HepG2 (cell line): ENCODE results near the gene DNAJB2. TPM values are rescaled to one million over a fixed set of nuclear protein-coding genes. Genes with fewer than 3 reads are reported as not detected.
A peak's percentile ranks its signal among the peaks of the same experiment; 100 is the strongest.

Source experiments
- ATAC-seq: fragments of 200-7000 bp; cut with Tn5 transposase; 3 replicates; pipeline ENCODE4 v1.9.1; 2020; ENCODE audit warnings: mild to moderate bottlenecking, moderate library complexity
- BruUV-seq: library from RNA; stranded (reverse); fragments of 400-500 nt; replicated peaks from 2 replicates; lab custom pipeline; 2021; lab: Mats Ljungman, UMichigan
- CTCF ChIA-PET: fragments of 300-600 bp; formaldehyde crosslinking; extraction: SDS; loops from one replicate; lab custom pipeline; 2021; ENCODE audit warnings: low total read pairs, inconsistent platforms, low intra/inter-chr PET ratio; lab: Yijun Ruan, JAX
- POLR2A ChIA-PET: fragments of 350-600 bp; sonication (Branson Sonifier 250); formaldehyde crosslinking; loops from one replicate; lab custom pipeline; 2020; ENCODE audit warnings: antibody characterized with exemption, inconsistent platforms; lab: Yijun Ruan, JAX
- DNase-seq: peaks from one replicate; pipeline ENCODE4 v3.0.0-alpha.2; 2015; ENCODE audit warnings: low spot score
- FAIRE-seq: peaks from 3 replicates; lab custom pipeline; 2011; peaks lifted over from hg19 to GRCh38; lab: Jason Lieb, UNC
- H2AFZ ChIP-seq: one replicate; pipeline ENCODE4 v1.6.1; 2011; ENCODE audit warnings: low read length, inconsistent platforms
- H3K27ac ChIP-seq: fragments of 300-600 bp; 3 replicates; pipeline ENCODE4 v1.8.0; 2011; ENCODE audit warnings: mixed run types, mild to moderate bottlenecking, mixed read lengths, low read length, inconsistent platforms; ENCODE audit not compliant: insufficient read depth; ENCODE audit errors: extremely low read length
- H3K27me3 ChIP-seq, 2 experiments: fragments of 200-600 bp in 1 of 2; 2 replicates in 1 of 2; 3 replicates in 1 of 2; pipeline versions ENCODE4 v1.6.0 to v1.8.0; 2011; ENCODE audit warnings: low read length in 2 of 2, mild to moderate bottlenecking in 2 of 2, moderate library complexity in 2 of 2, inconsistent platforms in 1 of 2; ENCODE audit not compliant: insufficient read depth in 2 of 2, control insufficient read depth in 1 of 2
- H3K36me3 ChIP-seq, 2 experiments: fragments of 200-600 bp in 1 of 2; replicated peaks in 1 of 2; 2 replicates in 1 of 2; 3 replicates in 1 of 2; pipeline versions ENCODE4 v1.5.1 to v1.8.0; 2011; ENCODE audit warnings: low read length in 2 of 2, inconsistent platforms in 1 of 2; ENCODE audit not compliant: insufficient read depth in 2 of 2, control insufficient read depth in 1 of 2
- H3K4me1 ChIP-seq: 2 replicates; pipeline ENCODE4 v1.5.1; 2012; ENCODE audit warnings: low read length, inconsistent platforms; ENCODE audit not compliant: insufficient read depth
- H3K4me2 ChIP-seq: 2 replicates; pipeline ENCODE4 v1.6.0; 2011; ENCODE audit warnings: low read depth, low read length, inconsistent platforms
- H3K4me3 ChIP-seq, 3 experiments: fragments of 200-600 bp in 1 of 3; sonication (generic), shearing (Covaris generic) in 1 of 3; replicated peaks in 1 of 3; 2 replicates each; pipeline ENCODE4 v1.5.1; 2011 to 2016; ENCODE audit warnings: low read length in 3 of 3, inconsistent platforms in 2 of 3, low read depth in 2 of 3, mild to moderate bottlenecking in 2 of 3, control low read depth in 1 of 3, mixed read lengths in 1 of 3; ENCODE audit not compliant: insufficient read depth in 1 of 3
- H3K79me2 ChIP-seq: one replicate; pipeline ENCODE4 v1.6.1; 2011; ENCODE audit warnings: low read length, inconsistent platforms; ENCODE audit not compliant: insufficient read depth
- H3K9ac ChIP-seq: 2 replicates; pipeline ENCODE4 v1.6.0; 2011; ENCODE audit warnings: mild to moderate bottlenecking, low read depth, low read length, inconsistent platforms; ENCODE audit not compliant: insufficient read depth
- H3K9me3 ChIP-seq: 2 replicates; pipeline ENCODE4 v1.5.1; 2012; ENCODE audit warnings: mild to moderate bottlenecking, low read length
- H4K20me1 ChIP-seq: 2 replicates; pipeline ENCODE4 v1.6.0; 2011; ENCODE audit warnings: inconsistent platforms, mild to moderate bottlenecking, low read length, moderate library complexity; ENCODE audit not compliant: insufficient read depth
- AHR ChIP-seq: IDR thresholded peaks from 2 replicates; pipeline ENCODE4 v1.6.1; 2018; ENCODE audit warnings: missing genetic modification reagents, missing compliant biosample characterization
- CHD2 ChIP-seq: IDR thresholded peaks from 2 replicates; pipeline ENCODE4 v1.6.1; 2011; ENCODE audit warnings: low read depth, low read length, improper control_type of control experiment
- MTF2 ChIP-seq: sonication (generic); formaldehyde crosslinking; IDR thresholded peaks from 2 replicates; pipeline ENCODE4 v1.5.0; 2020; ENCODE audit warnings: missing genetic modification reagents, borderline replicate concordance
- NCOR1 ChIP-seq: fragments of 200-600 bp; sonication (generic); IDR thresholded peaks from 2 replicates; pipeline ENCODE4 v1.7.0; 2017; ENCODE audit warnings: antibody characterized with exemption, low read length, borderline replicate concordance
- NFKBIZ ChIP-seq: IDR thresholded peaks from 2 replicates; pipeline ENCODE4 v1.6.1; 2018; ENCODE audit warnings: missing genetic modification reagents, missing compliant biosample characterization
- SMARCE1 ChIP-seq: fragments of 450-650 bp; IDR thresholded peaks from 2 replicates; pipeline ENCODE4 v1.6.1; 2017; ENCODE audit warnings: borderline replicate concordance
- ZNF274 ChIP-seq: sonication (generic); formaldehyde crosslinking; IDR thresholded peaks from 2 replicates; pipeline ENCODE4 v1.5.1; 2020; ENCODE audit warnings: mild to moderate bottlenecking, missing genetic modification reagents
- ZNF350 ChIP-seq: sonication (generic); formaldehyde crosslinking; IDR thresholded peaks from 2 replicates; pipeline ENCODE4 v1.4.0; 2020; ENCODE audit warnings: mild to moderate bottlenecking, low read depth, missing genetic modification reagents, borderline replicate concordance
- ZNF441 ChIP-seq: sonication (generic); formaldehyde crosslinking; IDR thresholded peaks from 2 replicates; pipeline ENCODE4 v1.7.0; 2021; ENCODE audit warnings: missing genetic modification reagents, borderline replicate concordance
- ZNF772 ChIP-seq: sonication (generic); formaldehyde crosslinking; IDR thresholded peaks from 2 replicates; pipeline ENCODE4 v1.5.0; 2020; ENCODE audit warnings: mild to moderate bottlenecking, missing genetic modification reagents
- WGBS: methylation state at CpG from one replicate; pipeline ENCODE4 v1.1.6; 2017; ENCODE audit warnings: low lambda C conversion rate; 5-methylcytosine and 5-hydroxymethylcytosine counted together
- in situ Hi-C: cut with HindIII; loops from 2 replicates; pipeline ENCODE4 v1.10.0; 2017; ENCODE audit warnings: low pct_unique_long_range_greater_than_20kb; ENCODE audit not compliant: extremely low pct_ligation_motif_present
- intact Hi-C: fragments of 100-400 bp; cut with micrococcal nuclease; formaldehyde crosslinking; loops from one replicate; pipeline ENCODE4 v1.10.0; 2022; ENCODE audit not compliant: unreplicated experiment
- polyA plus RNA-seq, 8 experiments: library from polyadenylated mRNA; depleted of rRNA in 3 of 8; stranded (reverse) in 7 of 8; unstranded in 1 of 8; fragments of >200 nt; fragmentation: Illumina TruSeq in 4 of 8; extraction: Trizol in 4 of 8; gene quantifications; 2 replicates each; pipeline versions ENCODE4 v1.2.1 to v1.2.3, GENCODE V29; 2011 to 2016; ENCODE audit warnings: low read depth in 4 of 8, missing spikeins in 1 of 8, mixed read lengths in 1 of 8; ENCODE audit not compliant: insufficient read depth in 1 of 8
- total RNA-seq, 5 experiments: library from RNA; depleted of rRNA; stranded (reverse); fragments of >200 nt; fragmentation: Illumina TruSeq; extraction: Trizol; gene quantifications; 2 replicates each; pipeline ENCODE4 v1.2.3, GENCODE V29; 2016; ENCODE audit warnings: low read depth in 1 of 5
- TF ChIP-seq, protein P1 (sequence below): sonication (generic); formaldehyde crosslinking; IDR thresholded peaks from 2 replicates; pipeline ENCODE4 v1.5.0; 2020; ENCODE audit warnings: missing genetic modification reagents
- TF ChIP-seq, protein P2 (sequence below): sonication (generic); formaldehyde crosslinking; IDR thresholded peaks from 2 replicates; pipeline ENCODE4 v1.8.1; 2022; ENCODE audit warnings: low read depth, mild to moderate bottlenecking, missing genetic modification reagents
- TF ChIP-seq, protein P3 (sequence below): sonication (generic); formaldehyde crosslinking; IDR thresholded peaks from 2 replicates; pipeline ENCODE4 v1.4.0; 2020; ENCODE audit warnings: low read depth, missing genetic modification reagents

The DNAJB2 gene
- total and polyA plus RNA-seq, 2 of the 13 experiments (the other 11 are each of a cell fraction or from before 2014, with no cell fraction given), result 21.3 to 31.1 TPM

DNA sequence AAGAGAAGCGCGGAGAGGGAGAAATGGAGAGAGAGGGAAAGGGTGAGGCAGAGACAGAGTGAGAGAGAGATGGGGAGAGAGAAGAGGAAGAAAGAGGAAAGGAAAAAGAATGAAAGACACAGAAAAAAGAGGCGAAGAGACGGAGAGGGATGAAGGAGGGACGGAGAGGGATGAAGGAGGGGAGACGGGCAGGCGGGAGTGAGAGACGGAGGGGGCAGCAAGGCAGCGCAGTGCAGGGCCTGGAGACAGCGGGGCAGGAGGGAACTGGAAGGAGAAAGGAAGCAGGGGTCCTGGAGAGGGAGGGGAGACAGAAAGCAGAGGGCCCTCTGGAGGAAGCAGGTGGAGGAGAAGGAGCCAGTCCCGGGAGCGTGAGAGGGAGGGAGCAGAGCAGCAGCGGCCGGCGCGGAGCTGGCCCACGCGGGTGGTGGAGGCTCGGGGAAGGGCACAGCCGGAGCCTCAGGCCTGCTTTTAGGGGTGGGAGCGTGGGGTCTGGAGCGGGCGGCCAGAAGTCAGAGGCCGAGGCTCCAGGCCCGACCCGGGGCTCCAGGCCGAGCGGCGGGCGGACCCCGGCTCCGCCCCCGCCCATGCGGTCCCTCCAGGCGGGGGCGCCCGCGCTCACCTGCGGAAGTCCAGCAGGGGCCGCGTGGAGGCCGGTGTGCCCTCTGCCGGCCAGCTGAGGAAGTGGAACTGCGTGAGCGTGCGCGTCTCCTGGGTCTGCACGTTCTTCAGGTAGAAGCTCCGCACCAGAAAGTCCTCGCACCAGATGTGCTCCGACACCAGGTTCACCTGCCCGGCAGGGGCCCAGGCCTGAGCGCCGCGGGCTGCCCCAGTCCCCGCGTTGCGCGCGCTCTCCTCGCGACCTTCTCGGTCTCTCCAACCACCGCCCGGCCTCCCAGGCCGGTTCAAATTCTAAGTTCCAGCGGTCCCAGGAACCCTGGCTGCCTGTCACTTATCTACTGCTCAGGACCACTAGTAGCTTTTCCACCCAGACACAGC lies 15.5 kb downstream of the DNAJB2 start:
- ChIA-PET CTCF (interaction anchor here (1.2 to 3.4 kb wide), 8 partner anchors 18 to 135 kb away, joined by 3 to 88 read pairs (median 10); partner anchors contain the start of genes ANKZF1, ATG9A, DNAJB2 and NHEJ1), POLR2A (interaction anchor here (0.8 to 3.6 kb wide), 17 partner anchors 8 to 293 kb away, joined by 3 to 47 read pairs (median 6); partner anchors contain the start of genes ABCB6, ANKZF1, ATG9A and CNPPD1)
- H3K27ac ChIP-seq, result no peak overlapping the region
- peaks cover 6 to 83% of the 10 kb centered on the region in 2 experiments; a peak in 4 of 5 replicates for H3K27me3 ChIP-seq
- no peaks in the 10 kb centered on the region for H3K79me2 ChIP-seq
- peak; percentile 80 for DNase-seq
- H4K20me1 ChIP-seq, result no peaks in the 10 kb centered on the region
- no peaks in the 10 kb centered on the region for H3K9me3 ChIP-seq
- H2AFZ ChIP-seq, result peak overlapping the region; percentile 77
- WGBS, result 20% methylated on average over 26 of the region's 67 CpGs
- H3K4me1 ChIP-seq, result peaks cover 36% of the 10 kb centered on the region
- in situ Hi-C loops (loop anchor here (5.0 kb wide), 1 partner anchor 122 kb away; the partner anchor contains the start of gene SLC23A3), intact Hi-C loops (loop anchor here (1.0 to 10.0 kb wide), 7 partner anchors 15 to 240 kb away; partner anchors contain the start of genes ABCB6, ANKZF1, ATG9A and DNAJB2)
- peak overlapping the region; percentile 87 for H3K4me2 ChIP-seq
- ATAC-seq, result peak; percentile 85
- BruUV-seq, result no TSS peak
- peak overlapping the region; percentile 75 for H3K9ac ChIP-seq
- peak; percentile 89 for FAIRE-seq
- peak overlapping the region; percentile 60 to 81 (median 80) for H3K4me3 ChIP-seq
- no peaks in the 10 kb centered on the region for H3K36me3 ChIP-seq
- TF ChIP-seq AHR (CRISPR knock-in tag) (peak; percentile 94), MTF2 (peak; percentile 99), ZNF350 (CRISPR knock-in tag) (peak; percentile 56; the same call in 1 of the 2 replicates), ZNF772 (CRISPR knock-in tag) (peak; percentile 96), NCOR1 (no peak), CHD2 (no peak), ZNF441 (CRISPR knock-in tag) (peak; percentile 99), ZNF274 (CRISPR knock-in tag) (peak; percentile 89; the same call in 1 of the 2 replicates), SMARCE1 (no peak), NFKBIZ (CRISPR knock-in tag) (peak; percentile 77; the same call in 1 of the 2 replicates)
- TF ChIP-seq, protein P1, sequence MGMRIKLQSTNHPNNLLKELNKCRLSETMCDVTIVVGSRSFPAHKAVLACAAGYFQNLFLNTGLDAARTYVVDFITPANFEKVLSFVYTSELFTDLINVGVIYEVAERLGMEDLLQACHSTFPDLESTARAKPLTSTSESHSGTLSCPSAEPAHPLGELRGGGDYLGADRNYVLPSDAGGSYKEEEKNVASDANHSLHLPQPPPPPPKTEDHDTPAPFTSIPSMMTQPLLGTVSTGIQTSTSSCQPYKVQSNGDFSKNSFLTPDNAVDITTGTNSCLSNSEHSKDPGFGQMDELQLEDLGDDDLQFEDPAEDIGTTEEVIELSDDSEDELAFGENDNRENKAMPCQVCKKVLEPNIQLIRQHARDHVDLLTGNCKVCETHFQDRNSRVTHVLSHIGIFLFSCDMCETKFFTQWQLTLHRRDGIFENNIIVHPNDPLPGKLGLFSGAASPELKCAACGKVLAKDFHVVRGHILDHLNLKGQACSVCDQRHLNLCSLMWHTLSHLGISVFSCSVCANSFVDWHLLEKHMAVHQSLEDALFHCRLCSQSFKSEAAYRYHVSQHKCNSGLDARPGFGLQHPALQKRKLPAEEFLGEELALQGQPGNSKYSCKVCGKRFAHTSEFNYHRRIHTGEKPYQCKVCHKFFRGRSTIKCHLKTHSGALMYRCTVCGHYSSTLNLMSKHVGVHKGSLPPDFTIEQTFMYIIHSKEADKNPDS (CRISPR knock-in tag), result 0 out of 2 replicates have a peak, but pooled peaks have one; percentile 75
- TF ChIP-seq, protein P2, sequence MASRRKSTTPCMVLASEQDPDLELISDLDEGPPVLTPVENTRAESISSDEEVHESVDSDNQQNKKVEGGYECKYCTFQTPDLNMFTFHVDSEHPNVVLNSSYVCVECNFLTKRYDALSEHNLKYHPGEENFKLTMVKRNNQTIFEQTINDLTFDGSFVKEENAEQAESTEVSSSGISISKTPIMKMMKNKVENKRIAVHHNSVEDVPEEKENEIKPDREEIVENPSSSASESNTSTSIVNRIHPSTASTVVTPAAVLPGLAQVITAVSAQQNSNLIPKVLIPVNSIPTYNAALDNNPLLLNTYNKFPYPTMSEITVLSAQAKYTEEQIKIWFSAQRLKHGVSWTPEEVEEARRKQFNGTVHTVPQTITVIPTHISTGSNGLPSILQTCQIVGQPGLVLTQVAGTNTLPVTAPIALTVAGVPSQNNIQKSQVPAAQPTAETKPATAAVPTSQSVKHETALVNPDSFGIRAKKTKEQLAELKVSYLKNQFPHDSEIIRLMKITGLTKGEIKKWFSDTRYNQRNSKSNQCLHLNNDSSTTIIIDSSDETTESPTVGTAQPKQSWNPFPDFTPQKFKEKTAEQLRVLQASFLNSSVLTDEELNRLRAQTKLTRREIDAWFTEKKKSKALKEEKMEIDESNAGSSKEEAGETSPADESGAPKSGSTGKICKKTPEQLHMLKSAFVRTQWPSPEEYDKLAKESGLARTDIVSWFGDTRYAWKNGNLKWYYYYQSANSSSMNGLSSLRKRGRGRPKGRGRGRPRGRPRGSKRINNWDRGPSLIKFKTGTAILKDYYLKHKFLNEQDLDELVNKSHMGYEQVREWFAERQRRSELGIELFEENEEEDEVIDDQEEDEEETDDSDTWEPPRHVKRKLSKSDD (CRISPR knock-in tag), result peak; percentile 91
- TF ChIP-seq, protein P3, sequence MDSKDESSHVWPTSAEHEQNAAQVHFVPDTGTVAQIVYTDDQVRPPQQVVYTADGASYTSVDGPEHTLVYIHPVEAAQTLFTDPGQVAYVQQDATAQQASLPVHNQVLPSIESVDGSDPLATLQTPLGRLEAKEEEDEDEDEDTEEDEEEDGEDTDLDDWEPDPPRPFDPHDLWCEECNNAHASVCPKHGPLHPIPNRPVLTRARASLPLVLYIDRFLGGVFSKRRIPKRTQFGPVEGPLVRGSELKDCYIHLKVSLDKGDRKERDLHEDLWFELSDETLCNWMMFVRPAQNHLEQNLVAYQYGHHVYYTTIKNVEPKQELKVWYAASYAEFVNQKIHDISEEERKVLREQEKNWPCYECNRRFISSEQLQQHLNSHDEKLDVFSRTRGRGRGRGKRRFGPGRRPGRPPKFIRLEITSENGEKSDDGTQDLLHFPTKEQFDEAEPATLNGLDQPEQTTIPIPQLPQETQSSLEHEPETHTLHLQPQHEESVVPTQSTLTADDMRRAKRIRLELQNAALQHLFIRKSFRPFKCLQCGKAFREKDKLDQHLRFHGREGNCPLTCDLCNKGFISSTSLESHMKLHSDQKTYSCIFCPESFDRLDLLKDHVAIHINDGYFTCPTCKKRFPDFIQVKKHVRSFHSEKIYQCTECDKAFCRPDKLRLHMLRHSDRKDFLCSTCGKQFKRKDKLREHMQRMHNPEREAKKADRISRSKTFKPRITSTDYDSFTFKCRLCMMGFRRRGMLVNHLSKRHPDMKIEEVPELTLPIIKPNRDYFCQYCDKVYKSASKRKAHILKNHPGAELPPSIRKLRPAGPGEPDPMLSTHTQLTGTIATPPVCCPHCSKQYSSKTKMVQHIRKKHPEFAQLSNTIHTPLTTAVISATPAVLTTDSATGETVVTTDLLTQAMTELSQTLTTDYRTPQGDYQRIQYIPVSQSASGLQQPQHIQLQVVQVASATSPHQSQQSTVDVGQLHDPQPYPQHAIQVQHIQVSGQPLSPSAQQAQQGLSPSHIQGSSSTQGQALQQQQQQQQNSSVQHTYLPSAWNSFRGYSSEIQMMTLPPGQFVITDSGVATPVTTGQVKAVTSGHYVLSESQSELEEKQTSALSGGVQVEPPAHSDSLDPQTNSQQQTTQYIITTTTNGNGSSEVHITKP (CRISPR knock-in tag), result peak; percentile 79
